ENCODE results near the gene ZKSCAN1.
A peak's percentile ranks its signal among the peaks of the same experiment; 100 is the strongest.
"Not testable (repeated sequence)": the region's sequence is repeated elsewhere in the genome, so short reads cannot be mapped to it uniquely, and the experiment has no call there.

ZKSCAN1 gene

GRCh38 chr7:99987306-99987705, 28.1 kb upstream of the ZKSCAN1 start:
- H2AFZ ChIP-seq (ENCODE audit: insufficient read depth, low read length, poor library complexity): not testable (repeated sequence)
- no CpG with 5 or more reads among the region's 14 CpGs for WGBS (ENCODE audit: extremely low coverage, insufficient coverage, insufficient read length)

GRCh38 chr7:99987846-99988245, 27.6 kb upstream of the ZKSCAN1 start:
- Histone ChIP-seq H3K4me2 (ENCODE audit: low read length) (no peak overlapping the region), H3K18ac (ENCODE audit: low read length) (no peak overlapping the region), H3K79me1 (ENCODE audit: low read length) (no peaks in the 10 kb centered on the region), H2AFZ (ENCODE audit: insufficient read depth, low read length, poor library complexity) (no peak overlapping the region), H3K4me3 (ENCODE audit: low read depth, low read length) (no peak overlapping the region), H3K9ac (ENCODE audit: low read length) (no peak overlapping the region), H2BK5ac (ENCODE audit: low read depth, low read length, poor library complexity) (no peak overlapping the region), H3K4ac (ENCODE audit: low read depth, low read length) (no peak overlapping the region), H4K91ac (ENCODE audit: low read depth, low read length) (no peak overlapping the region), H2BK120ac (ENCODE audit: insufficient read depth, low read length, poor library complexity) (no peak overlapping the region), H3K9me3 (ENCODE audit: insufficient read depth, low read depth, low read length) (no peaks in the 10 kb centered on the region), H3K23ac (ENCODE audit: low read length) (no peak overlapping the region), H3K79me2 (ENCODE audit: control insufficient read depth, insufficient read depth, low read length, poor library complexity) (no peaks in the 10 kb centered on the region), H3K27me3 (ENCODE audit: insufficient read depth, low read length) (no peaks in the 10 kb centered on the region), H3K36me3 (ENCODE audit: control insufficient read depth in 1 of 2, insufficient read depth in 2 of 2, low read length in 2 of 2) (no peaks in the 10 kb centered on the region), H4K12ac (ENCODE audit: low read depth, low read length) (no peak overlapping the region), H2BK12ac (ENCODE audit: low read length) (no peak overlapping the region), H2AK5ac (ENCODE audit: low read length) (no peak overlapping the region), H4K8ac (ENCODE audit: low read depth, low read length) (no peak overlapping the region), H3K27ac (ENCODE audit: low read depth, low read length) (no peak overlapping the region), H3K4me1 (ENCODE audit: control insufficient read depth in 1 of 2, insufficient read depth in 2 of 2, low read length in 2 of 2) (no peaks in the 10 kb centered on the region), H3K14ac (ENCODE audit: low read length) (no peak overlapping the region)
- WGBS (ENCODE audit: extremely low coverage, insufficient coverage, insufficient read length): no CpG with 5 or more reads among the region's 5 CpGs
- DNase-seq: no peak

More at GRCh38 chr7:99987306-99987705, 28.1 kb upstream of the ZKSCAN1 start:
- not testable (repeated sequence) for H3K9ac ChIP-seq (ENCODE audit: low read length); H2AK5ac ChIP-seq (ENCODE audit: low read length); H4K91ac ChIP-seq (ENCODE audit: low read depth, low read length); H3K14ac ChIP-seq (ENCODE audit: low read length); H4K8ac ChIP-seq (ENCODE audit: low read depth, low read length); H2BK12ac ChIP-seq (ENCODE audit: low read length); H2BK120ac ChIP-seq (ENCODE audit: insufficient read depth, low read length, poor library complexity); H3K23ac ChIP-seq (ENCODE audit: low read length); H3K4ac ChIP-seq (ENCODE audit: low read depth, low read length); H3K4me1 ChIP-seq (ENCODE audit: control insufficient read depth in 1 of 2, insufficient read depth in 2 of 2, low read length in 2 of 2); H3K4me2 ChIP-seq (ENCODE audit: low read length); H3K79me2 ChIP-seq (ENCODE audit: control insufficient read depth, insufficient read depth, low read length, poor library complexity); H3K79me1 ChIP-seq (ENCODE audit: low read length); H3K18ac ChIP-seq (ENCODE audit: low read length); H3K4me3 ChIP-seq (ENCODE audit: low read depth, low read length); H3K27ac ChIP-seq (ENCODE audit: low read depth, low read length); DNase-seq; H3K36me3 ChIP-seq (ENCODE audit: control insufficient read depth in 1 of 2, insufficient read depth in 2 of 2, low read length in 2 of 2); H3K9me3 ChIP-seq (ENCODE audit: insufficient read depth, low read depth, low read length); H3K27me3 ChIP-seq (ENCODE audit: insufficient read depth, low read length); H4K12ac ChIP-seq (ENCODE audit: low read depth, low read length); H2BK5ac ChIP-seq (ENCODE audit: low read depth, low read length, poor library complexity)

- Histone ChIP-seq H3K23ac (ENCODE audit: low read length) (no peak overlapping the region), H3K27ac (ENCODE audit: low read depth, low read length) (no peak overlapping the region), H2BK120ac (ENCODE audit: insufficient read depth, low read length, poor library complexity) (no peak overlapping the region), H3K9me3 (ENCODE audit: insufficient read depth, low read depth, low read length) (no peaks in the 10 kb centered on the region), H3K27me3 (ENCODE audit: insufficient read depth, low read length) (no peaks in the 10 kb centered on the region), H3K79me2 (ENCODE audit: control insufficient read depth, insufficient read depth, low read length, poor library complexity) (no peaks in the 10 kb centered on the region), H3K36me3 (ENCODE audit: control insufficient read depth in 1 of 2, insufficient read depth in 2 of 2, low read length in 2 of 2) (no peaks in the 10 kb centered on the region), H3K4ac (ENCODE audit: low read depth, low read length) (no peak overlapping the region), H3K79me1 (ENCODE audit: low read length) (no peaks in the 10 kb centered on the region), H3K4me2 (ENCODE audit: low read length) (peak overlapping the region; percentile 57), H3K4me3 (ENCODE audit: low read depth, low read length) (no peak overlapping the region), H3K14ac (ENCODE audit: low read length) (no peak overlapping the region), H3K18ac (ENCODE audit: low read length) (no peak overlapping the region), H3K9ac (ENCODE audit: low read length) (no peak overlapping the region), H3K4me1 (ENCODE audit: control insufficient read depth in 1 of 2, insufficient read depth in 2 of 2, low read length in 2 of 2) (no peaks in the 10 kb centered on the region), H4K91ac (ENCODE audit: low read depth, low read length) (no peak overlapping the region), H2BK5ac (ENCODE audit: low read depth, low read length, poor library complexity) (no peak overlapping the region), H2AK5ac (ENCODE audit: low read length) (no peak overlapping the region), H2AFZ (ENCODE audit: insufficient read depth, low read length, poor library complexity) (no peak overlapping the region), H4K8ac (ENCODE audit: low read depth, low read length) (no peak overlapping the region), H4K12ac (ENCODE audit: low read depth, low read length) (no peak overlapping the region), H2BK12ac (ENCODE audit: low read length) (no peak overlapping the region)
- DNase-seq: no peak
- whole genome bisulfite sequencing (ENCODE audit: extremely low coverage, insufficient coverage, insufficient read length): no CpG with 5 or more reads among the region's 14 CpGs
Measured at GRCh38 chr7:99990460-99990852, 24.9 kb upstream of the ZKSCAN1 start.

GRCh38 chr7:99991543-99991942, 23.9 kb upstream of the ZKSCAN1 start:
- not testable (repeated sequence) for H3K18ac ChIP-seq (ENCODE audit: low read length); H3K9me3 ChIP-seq (ENCODE audit: insufficient read depth, low read depth, low read length); H3K27me3 ChIP-seq (ENCODE audit: insufficient read depth, low read length); H3K4me1 ChIP-seq (ENCODE audit: control insufficient read depth in 1 of 2, insufficient read depth in 2 of 2, low read length in 2 of 2); H3K4me2 ChIP-seq (ENCODE audit: low read length); H2AK5ac ChIP-seq (ENCODE audit: low read length); H3K4me3 ChIP-seq (ENCODE audit: low read depth, low read length); H4K8ac ChIP-seq (ENCODE audit: low read depth, low read length); H4K91ac ChIP-seq (ENCODE audit: low read depth, low read length); H3K79me1 ChIP-seq (ENCODE audit: low read length); H3K9ac ChIP-seq (ENCODE audit: low read length); H2AFZ ChIP-seq (ENCODE audit: insufficient read depth, low read length, poor library complexity); H3K36me3 ChIP-seq (ENCODE audit: control insufficient read depth in 1 of 2, insufficient read depth in 2 of 2, low read length in 2 of 2); H3K23ac ChIP-seq (ENCODE audit: low read length); DNase-seq; H3K4ac ChIP-seq (ENCODE audit: low read depth, low read length); H3K27ac ChIP-seq (ENCODE audit: low read depth, low read length); H3K79me2 ChIP-seq (ENCODE audit: control insufficient read depth, insufficient read depth, low read length, poor library complexity); H3K14ac ChIP-seq (ENCODE audit: low read length); H2BK12ac ChIP-seq (ENCODE audit: low read length); H4K12ac ChIP-seq (ENCODE audit: low read depth, low read length); H2BK120ac ChIP-seq (ENCODE audit: insufficient read depth, low read length, poor library complexity); H2BK5ac ChIP-seq (ENCODE audit: low read depth, low read length, poor library complexity)
- no CpG with 5 or more reads among the region's 6 CpGs for WGBS (ENCODE audit: extremely low coverage, insufficient coverage, insufficient read length)

Measured in trophoblast cell (in vitro differentiated cells and primary cell).